ENCODE results near the gene STH.

The STH gene

DNA sequence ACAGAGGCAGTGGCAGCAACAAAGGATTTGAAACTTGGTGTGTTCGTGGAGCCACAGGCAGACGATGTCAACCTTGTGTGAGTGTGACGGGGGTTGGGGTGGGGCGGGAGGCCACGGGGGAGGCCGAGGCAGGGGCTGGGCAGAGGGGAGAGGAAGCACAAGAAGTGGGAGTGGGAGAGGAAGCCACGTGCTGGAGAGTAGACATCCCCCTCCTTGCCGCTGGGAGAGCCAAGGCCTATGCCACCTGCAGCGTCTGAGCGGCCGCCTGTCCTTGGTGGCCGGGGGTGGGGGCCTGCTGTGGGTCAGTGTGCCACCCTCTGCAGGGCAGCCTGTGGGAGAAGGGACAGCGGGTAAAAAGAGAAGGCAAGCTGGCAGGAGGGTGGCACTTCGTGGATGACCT lies 25.5 kb downstream of the STH start:
- Histone ChIP-seq H3K4me1 (ENCODE audit: control insufficient read depth, low read length) (peaks cover 14% of the 10 kb centered on the region; the same call in 1 of the 2 replicates), H3K27me3 (ENCODE audit: control insufficient read depth, low read length) (no peaks in the 10 kb centered on the region), H3K27ac (ENCODE audit: low read depth, low read length) (no peak overlapping the region), H3K9me2 (replicated peaks; ENCODE audit: control insufficient read depth, low read length) (no peaks in the 10 kb centered on the region), H3K36me3 (ENCODE audit: control insufficient read depth, low read length) (peaks cover 19% of the 10 kb centered on the region; the same call in 1 of the 2 replicates), H4K20me1 (ENCODE audit: control insufficient read depth, insufficient read depth, low read depth, low read length) (no peaks in the 10 kb centered on the region), H3K9me3 (ENCODE audit: control insufficient read depth, insufficient read depth, low read length) (no peaks in the 10 kb centered on the region), H3K4me3 (ENCODE audit: low read length) (no peak overlapping the region), H3K79me2 (ENCODE audit: control insufficient read depth, low read length) (no peaks in the 10 kb centered on the region), H3F3A (ENCODE audit: control insufficient read depth, insufficient read depth) (no peaks in the 10 kb centered on the region), H3K4me2 (ENCODE audit: low read length) (no peak overlapping the region)
- TF ChIP-seq EZH2phosphoT487 (IDR thresholded peaks at IDR 0.05; ENCODE audit: borderline replicate concordance, low read length), result no peak
- TF ChIP-seq, protein P1, sequence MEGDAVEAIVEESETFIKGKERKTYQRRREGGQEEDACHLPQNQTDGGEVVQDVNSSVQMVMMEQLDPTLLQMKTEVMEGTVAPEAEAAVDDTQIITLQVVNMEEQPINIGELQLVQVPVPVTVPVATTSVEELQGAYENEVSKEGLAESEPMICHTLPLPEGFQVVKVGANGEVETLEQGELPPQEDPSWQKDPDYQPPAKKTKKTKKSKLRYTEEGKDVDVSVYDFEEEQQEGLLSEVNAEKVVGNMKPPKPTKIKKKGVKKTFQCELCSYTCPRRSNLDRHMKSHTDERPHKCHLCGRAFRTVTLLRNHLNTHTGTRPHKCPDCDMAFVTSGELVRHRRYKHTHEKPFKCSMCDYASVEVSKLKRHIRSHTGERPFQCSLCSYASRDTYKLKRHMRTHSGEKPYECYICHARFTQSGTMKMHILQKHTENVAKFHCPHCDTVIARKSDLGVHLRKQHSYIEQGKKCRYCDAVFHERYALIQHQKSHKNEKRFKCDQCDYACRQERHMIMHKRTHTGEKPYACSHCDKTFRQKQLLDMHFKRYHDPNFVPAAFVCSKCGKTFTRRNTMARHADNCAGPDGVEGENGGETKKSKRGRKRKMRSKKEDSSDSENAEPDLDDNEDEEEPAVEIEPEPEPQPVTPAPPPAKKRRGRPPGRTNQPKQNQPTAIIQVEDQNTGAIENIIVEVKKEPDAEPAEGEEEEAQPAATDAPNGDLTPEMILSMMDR (IDR thresholded peaks at IDR 0.05; ENCODE audit: low read depth, low read length, poor library complexity, severe bottlenecking), result no peak

- peaks cover 14% of the 10 kb centered on the region; the same call in 1 of the 2 replicates for H3K4me1 ChIP-seq (ENCODE audit: control insufficient read depth, low read length)
- no peaks in the 10 kb centered on the region for H3K9me3 ChIP-seq (ENCODE audit: control insufficient read depth, insufficient read depth, low read length)
- no peaks in the 10 kb centered on the region for H3K27me3 ChIP-seq (ENCODE audit: control insufficient read depth, low read length)
- H3K79me2 ChIP-seq (ENCODE audit: control insufficient read depth, low read length), result no peaks in the 10 kb centered on the region
- H3K27ac ChIP-seq (ENCODE audit: low read depth, low read length), result no peak overlapping the region
- no peak overlapping the region for H3K4me2 ChIP-seq (ENCODE audit: low read length)
- peaks cover 19% of the 10 kb centered on the region; the same call in 1 of the 2 replicates for H3K36me3 ChIP-seq (ENCODE audit: control insufficient read depth, low read length)
- TF ChIP-seq EZH2phosphoT487 (IDR thresholded peaks at IDR 0.05; ENCODE audit: borderline replicate concordance, low read length), result no peak
- TF ChIP-seq, protein P1 (IDR thresholded peaks at IDR 0.05; ENCODE audit: low read depth, low read length, poor library complexity, severe bottlenecking), result no peak
- no peaks in the 10 kb centered on the region for H4K20me1 ChIP-seq (ENCODE audit: control insufficient read depth, insufficient read depth, low read depth, low read length)
- no peaks in the 10 kb centered on the region for H3K9me2 ChIP-seq (replicated peaks; ENCODE audit: control insufficient read depth, low read length)
- no peaks in the 10 kb centered on the region for H3F3A ChIP-seq (ENCODE audit: control insufficient read depth, insufficient read depth)
- H3K4me3 ChIP-seq (ENCODE audit: low read length), result no peak overlapping the region
Observed at GRCh38 chr17:46025060-46025459, 26.0 kb downstream of the STH start.

GRCh38 chr17:46025510-46026165 lies 26.6 kb downstream of the STH start:
- Histone ChIP-seq H3F3A (ENCODE audit: control insufficient read depth, insufficient read depth) (no peaks in the 10 kb centered on the region), H3K9me2 (replicated peaks; ENCODE audit: control insufficient read depth, low read length) (no peaks in the 10 kb centered on the region), H3K4me2 (ENCODE audit: low read length) (no peak overlapping the region), H3K79me2 (ENCODE audit: control insufficient read depth, low read length) (no peaks in the 10 kb centered on the region), H3K4me1 (ENCODE audit: control insufficient read depth, low read length) (peaks cover 14% of the 10 kb centered on the region; the same call in 1 of the 2 replicates), H3K36me3 (ENCODE audit: control insufficient read depth, low read length) (peaks cover 24% of the 10 kb centered on the region; the same call in 1 of the 2 replicates), H3K4me3 (ENCODE audit: low read length) (no peak overlapping the region), H3K27me3 (ENCODE audit: control insufficient read depth, low read length) (no peaks in the 10 kb centered on the region), H4K20me1 (ENCODE audit: control insufficient read depth, insufficient read depth, low read depth, low read length) (no peaks in the 10 kb centered on the region), H3K9me3 (ENCODE audit: control insufficient read depth, insufficient read depth, low read length) (no peaks in the 10 kb centered on the region), H3K27ac (ENCODE audit: low read depth, low read length) (no peak overlapping the region)
- no peak for TF ChIP-seq EZH2phosphoT487 (IDR thresholded peaks at IDR 0.05; ENCODE audit: borderline replicate concordance, low read length)
- TF ChIP-seq, protein P1 (IDR thresholded peaks at IDR 0.05; ENCODE audit: low read depth, low read length, poor library complexity, severe bottlenecking), result no peak
